Neural crest cell (in vitro differentiated cells): Measurements from ENCODE around the gene TGM2. TPM values are rescaled to one million over a fixed set of nuclear protein-coding genes. Genes with fewer than 3 reads are reported as not detected.

Experiments used
- DNase-seq: peaks from one replicate; pipeline ENCODE4 v3.0.0; 2021; ENCODE audit warnings: low read depth, mixed read lengths, low spot score
- H3K27ac Mint-ChIP-seq: one replicate; pipeline ENCODE4 v1.8.0; 2021; ENCODE audit warnings: mild to moderate bottlenecking, mixed read lengths; ENCODE audit not compliant: unreplicated experiment
- H3K27me3 Mint-ChIP-seq: 2 replicates; pipeline ENCODE4 v1.8.0; 2021; ENCODE audit warnings: low read depth, mild to moderate bottlenecking, mixed read lengths
- H3K36me3 Mint-ChIP-seq: 2 replicates; pipeline ENCODE4 v1.8.0; 2021; ENCODE audit warnings: low read depth, mild to moderate bottlenecking, mixed read lengths
- H3K4me1 Mint-ChIP-seq: 2 replicates; pipeline ENCODE4 v1.8.0; 2021; ENCODE audit warnings: mixed read lengths
- H3K4me3 Mint-ChIP-seq: one replicate; pipeline ENCODE4 v1.8.0; 2021; ENCODE audit warnings: mild to moderate bottlenecking, mixed read lengths
- H3K9me3 Mint-ChIP-seq: 2 replicates; pipeline ENCODE4 v1.8.0; 2021; ENCODE audit warnings: mixed read lengths
- CTCF ChIP-seq: fragments of 200-600 bp; sonication (generic); conservative IDR thresholded peaks from 2 replicates; pipeline ENCODE4 v1.5.0; 2021; ENCODE audit warnings: antibody characterized with exemption, mild to moderate bottlenecking
- total RNA-seq: library from RNA; stranded (reverse); gene quantifications from 2 replicates; pipeline ENCODE4 v1.2.1, GENCODE V29; 2021

TGM2 gene
- total RNA-seq, 1 donor from 2014 or later: 1.4 TPM

DNA sequence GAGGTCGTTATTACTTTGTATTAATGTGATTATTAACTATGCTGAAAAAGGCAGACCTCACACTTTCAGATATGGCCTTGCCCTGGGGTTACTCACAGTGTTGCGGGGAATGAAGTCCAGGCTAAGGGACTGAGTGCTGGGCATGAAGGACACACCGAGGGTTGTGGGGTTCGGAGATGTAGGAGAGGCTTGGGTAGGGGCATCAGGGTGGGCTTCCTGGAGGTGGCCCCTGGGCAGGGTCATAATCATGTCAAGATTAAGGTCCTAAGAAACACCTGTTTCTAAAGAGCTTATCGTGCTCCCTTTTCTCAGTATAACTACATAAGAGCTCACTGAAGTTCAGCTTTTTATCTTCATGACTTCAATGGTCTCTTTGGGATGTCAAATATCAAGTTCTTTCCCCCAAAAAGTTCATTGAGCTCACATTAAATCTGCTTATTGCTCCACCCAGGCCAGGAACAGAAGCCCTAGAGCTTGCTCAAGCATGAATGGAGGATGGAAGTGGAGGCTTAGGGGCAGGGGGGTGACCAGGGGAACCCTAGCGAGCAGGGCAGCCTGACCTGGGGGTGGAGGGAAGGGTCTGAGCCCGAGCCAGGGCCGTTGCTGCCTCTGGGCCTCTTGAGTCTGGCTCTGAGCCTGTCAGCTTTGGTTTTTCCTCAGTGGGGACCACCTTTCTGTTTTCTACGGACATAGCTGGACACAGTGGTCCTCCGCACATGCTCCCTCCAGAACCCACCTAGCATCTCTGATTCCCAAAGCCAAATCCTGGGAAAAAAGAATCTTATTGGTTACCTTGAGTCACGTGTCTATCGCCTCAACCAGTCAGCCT lies 37.3 kb upstream of the TGM2 start:
- peaks cover 21% of the 10 kb centered on the region for H3K27me3 Mint-ChIP-seq
- peaks cover 6% of the 10 kb centered on the region for H3K4me1 Mint-ChIP-seq
- no peak overlapping the region for H3K4me3 Mint-ChIP-seq

GRCh38 chr20:38201356-38201755 lies 36.3 kb upstream of the TGM2 start:
- no peak overlapping the region for H3K4me3 Mint-ChIP-seq
- H3K27me3 Mint-ChIP-seq: peaks cover 21% of the 10 kb centered on the region
- H3K4me1 Mint-ChIP-seq: peaks cover 6% of the 10 kb centered on the region
- DNase-seq: no peak
- no peaks in the 10 kb centered on the region for H3K36me3 Mint-ChIP-seq
- H3K9me3 Mint-ChIP-seq: no peaks in the 10 kb centered on the region
- H3K27ac Mint-ChIP-seq: no peak overlapping the region
- no peak for TF ChIP-seq CTCF

More for the DNA sequence above, 37.3 kb upstream of the TGM2 start:
- TF ChIP-seq CTCF: no peak
- Mint-ChIP-seq H3K36me3 (no peaks in the 10 kb centered on the region), H3K9me3 (no peaks in the 10 kb centered on the region), H3K27ac (no peak overlapping the region)
- no peak for DNase-seq

DNA sequence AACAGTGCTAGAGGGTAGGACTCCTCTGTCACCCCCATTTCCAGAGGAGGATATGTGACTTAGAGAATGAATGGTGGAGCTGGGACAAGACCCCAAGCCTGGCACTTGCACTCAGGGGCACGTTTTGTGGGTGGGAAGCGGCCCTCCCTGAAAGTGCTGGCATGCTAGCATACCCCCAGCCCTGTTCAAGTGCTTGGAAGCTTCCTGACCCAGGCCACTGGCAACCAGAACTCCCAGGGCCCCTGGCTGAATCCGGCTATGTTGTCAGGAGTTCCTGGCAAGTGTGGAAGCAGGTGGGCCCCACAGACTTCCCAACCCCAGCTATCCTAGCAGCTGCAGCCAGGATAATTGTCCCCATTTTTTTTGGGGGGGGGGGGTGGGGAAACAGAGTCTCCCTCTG lies 35.6 kb upstream of the TGM2 start:
- no peaks in the 10 kb centered on the region for H3K9me3 Mint-ChIP-seq
- H3K4me1 Mint-ChIP-seq: peaks cover 6% of the 10 kb centered on the region
- H3K27ac Mint-ChIP-seq: no peak overlapping the region
- no peak overlapping the region for H3K4me3 Mint-ChIP-seq
- H3K36me3 Mint-ChIP-seq: no peaks in the 10 kb centered on the region
- peaks cover 21% of the 10 kb centered on the region for H3K27me3 Mint-ChIP-seq
- DNase-seq: no peak
- TF ChIP-seq CTCF: no peak

DNA sequence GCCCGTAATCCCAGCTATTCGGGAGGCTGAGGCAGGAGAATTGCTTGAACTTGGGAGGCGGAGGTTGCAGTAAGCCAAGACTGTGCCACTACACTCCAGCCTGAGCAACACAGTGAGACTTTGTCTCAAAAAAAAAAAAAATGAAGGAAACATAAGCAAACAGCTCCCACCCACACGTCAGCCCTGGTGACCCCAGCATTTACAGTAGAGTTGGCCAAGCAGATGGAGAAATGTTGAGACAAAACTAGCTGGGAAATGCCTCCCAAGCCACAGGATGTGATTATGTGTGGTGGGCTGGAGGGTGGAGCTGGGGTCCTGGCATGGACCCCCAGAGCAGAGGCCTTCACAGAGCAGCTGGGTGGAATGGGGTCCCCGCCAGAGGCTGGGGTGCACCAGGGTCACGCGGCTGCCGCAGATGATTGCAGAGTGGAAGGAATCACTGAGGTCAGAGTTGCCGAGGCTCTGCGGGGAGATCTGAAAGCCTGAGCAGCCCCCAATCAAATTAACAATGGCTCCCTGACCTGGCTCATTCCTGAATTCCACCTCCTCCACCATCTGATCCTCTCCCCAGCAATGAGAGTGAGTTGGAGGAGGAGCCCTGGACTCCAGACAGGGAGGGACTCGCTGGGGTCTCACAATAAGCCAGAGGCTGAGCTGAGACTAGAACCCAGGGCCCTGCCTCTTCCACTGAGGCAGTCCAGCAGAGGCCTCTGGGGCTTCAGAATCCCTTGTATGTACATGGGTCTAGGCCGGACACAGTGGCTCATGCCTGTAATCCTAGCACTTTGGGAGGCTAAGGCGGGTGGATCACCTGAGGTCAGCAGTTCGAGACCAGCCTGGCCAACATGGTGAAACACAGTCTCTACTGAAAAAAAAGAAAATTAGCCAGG lies 34.7 kb upstream of the TGM2 start:
- H3K27ac Mint-ChIP-seq: no peak overlapping the region
- no peak for TF ChIP-seq CTCF
- DNase-seq: no peak
- H3K4me3 Mint-ChIP-seq: no peak overlapping the region
- peaks cover 14% of the 10 kb centered on the region for H3K27me3 Mint-ChIP-seq
- H3K9me3 Mint-ChIP-seq: no peaks in the 10 kb centered on the region
- peaks cover 6% of the 10 kb centered on the region for H3K4me1 Mint-ChIP-seq
- no peaks in the 10 kb centered on the region for H3K36me3 Mint-ChIP-seq

DNA sequence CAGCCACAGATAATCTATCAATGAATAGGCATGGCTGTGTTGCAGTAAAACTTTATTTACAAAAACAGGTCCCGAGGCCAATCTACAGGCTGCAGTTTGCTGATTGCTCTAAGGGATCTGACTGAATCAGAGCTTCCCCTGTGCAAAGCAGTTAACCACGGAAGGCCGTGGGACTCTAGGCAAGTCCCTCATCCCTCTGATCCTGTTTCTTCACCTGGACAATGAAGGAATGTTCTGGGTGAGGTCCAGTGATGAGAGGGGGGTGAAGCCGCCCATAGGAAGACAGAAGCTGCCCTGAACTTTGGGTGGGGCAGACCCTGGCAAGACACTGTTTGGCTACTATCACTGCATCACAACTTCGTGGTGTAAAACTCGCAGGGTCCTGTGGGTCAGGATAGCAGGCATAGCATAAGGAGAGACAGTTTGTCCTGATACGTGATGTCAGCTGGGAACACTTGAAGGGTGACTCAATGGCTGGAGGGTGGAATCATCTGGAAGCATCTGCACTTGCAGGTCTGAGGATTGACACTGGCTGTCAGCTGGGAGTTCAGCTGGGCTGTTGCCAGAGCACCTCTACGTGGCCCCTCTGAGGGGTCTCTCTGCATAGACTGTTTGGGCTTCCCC lies 33.3 kb upstream of the TGM2 start:
- Mint-ChIP-seq H3K4me3 (no peak overlapping the region), H3K27me3 (peaks cover 4% of the 10 kb centered on the region), H3K27ac (peak overlapping the region; percentile 65), H3K36me3 (no peaks in the 10 kb centered on the region), H3K4me1 (peaks cover 6% of the 10 kb centered on the region), H3K9me3 (peaks cover 4% of the 10 kb centered on the region)
- TF ChIP-seq CTCF: no peak
- DNase-seq: no peak
